Keratinocyte (primary cell): Measurements from ENCODE around the gene SMARCD2. TPM values are rescaled to one million over a fixed set of nuclear protein-coding genes. Genes with fewer than 3 reads are reported as not detected.

Experiments
- DNase-seq: peaks from one replicate; pipeline ENCODE4 v3.0.0-alpha.2; 2011; ENCODE audit warnings: low read depth, missing footprints, low spot score
- FAIRE-seq: peaks from 2 replicates; lab custom pipeline; 2011; peaks lifted over from hg19 to GRCh38; lab: Jason Lieb, UNC
- H2AFZ ChIP-seq: 2 replicates; pipeline ENCODE4 v1.6.0; 2012; ENCODE audit warnings: low read length, control low read depth, inconsistent platforms; ENCODE audit not compliant: control insufficient read depth
- H3K27ac ChIP-seq: 2 replicates; pipeline ENCODE4 v1.5.1; 2011; ENCODE audit warnings: low read length; ENCODE audit not compliant: control insufficient read depth, insufficient read depth
- H3K27me3 ChIP-seq: 3 replicates; pipeline ENCODE4 v1.6.0; 2011; ENCODE audit warnings: low read length; ENCODE audit not compliant: control insufficient read depth, insufficient read depth; ENCODE audit errors: extremely low read depth
- H3K36me3 ChIP-seq, 2 experiments: 2 replicates in 1 of 2; 3 replicates in 1 of 2; pipeline ENCODE4 v1.5.1; 2011; ENCODE audit warnings: low read length in 2 of 2, mild to moderate bottlenecking in 1 of 2; ENCODE audit not compliant: control insufficient read depth in 2 of 2, insufficient read depth in 2 of 2; ENCODE audit errors: extremely low read depth in 1 of 2
- H3K4me1 ChIP-seq: 3 replicates; pipeline ENCODE4 v1.5.1; 2011; ENCODE audit warnings: low read length; ENCODE audit not compliant: control insufficient read depth, insufficient read depth; ENCODE audit errors: extremely low read depth
- H3K4me2 ChIP-seq: 3 replicates; pipeline ENCODE4 v1.6.0; 2011; ENCODE audit warnings: low read depth, low read length; ENCODE audit not compliant: control insufficient read depth, insufficient read depth; ENCODE audit errors: extremely low read depth
- H3K4me3 ChIP-seq, 3 experiments: fragments of 200-600 bp in 1 of 3; sonication (generic) in 1 of 3; 2 replicates in 2 of 3; 3 replicates in 1 of 3; pipeline ENCODE4 v1.5.1; 2011 to 2016; ENCODE audit warnings: low read length in 3 of 3, mild to moderate bottlenecking in 3 of 3, control low read depth in 2 of 3, inconsistent platforms in 1 of 3, low read depth in 1 of 3, mixed read lengths in 1 of 3, mixed run types in 1 of 3, moderate library complexity in 1 of 3; ENCODE audit not compliant: control insufficient read depth in 2 of 3, insufficient read depth in 2 of 3; ENCODE audit errors: extremely low read depth in 1 of 3
- H3K79me2 ChIP-seq: 2 replicates; pipeline ENCODE4 v1.6.0; 2012; ENCODE audit warnings: low read length; ENCODE audit not compliant: control insufficient read depth, insufficient read depth
- H3K9ac ChIP-seq: 3 replicates; pipeline ENCODE4 v1.6.0; 2011; ENCODE audit warnings: low read length; ENCODE audit not compliant: control insufficient read depth, insufficient read depth; ENCODE audit errors: extremely low read depth
- H3K9me1 ChIP-seq: 3 replicates; pipeline ENCODE4 v1.6.0; 2011; ENCODE audit warnings: low read length; ENCODE audit not compliant: control insufficient read depth, insufficient read depth; ENCODE audit errors: extremely low read depth
- H3K9me3 ChIP-seq: 2 replicates; pipeline ENCODE4 v1.5.1; 2012; ENCODE audit warnings: low read depth, low read length; ENCODE audit not compliant: control insufficient read depth
- H4K20me1 ChIP-seq: 3 replicates; pipeline ENCODE4 v1.6.0; 2011; ENCODE audit warnings: low read length; ENCODE audit not compliant: control insufficient read depth, insufficient read depth; ENCODE audit errors: extremely low read depth
- EZH2 ChIP-seq: IDR thresholded peaks from one replicate; pipeline ENCODE4 v1.6.1; 2012; ENCODE audit warnings: inconsistent platforms, mild to moderate bottlenecking, low read length, moderate library complexity
- dilution Hi-C: fragments of 300-500 bp; cut with MboI; formaldehyde crosslinking; loops from one replicate; pipeline ENCODE4 v1.7.0; 2020; ENCODE audit warnings: low sequenced_read_pairs; ENCODE audit not compliant: extremely low pct_ligation_motif_present
- polyA plus RNA-seq, 5 experiments: library from polyadenylated mRNA; depleted of rRNA in 3 of 5; stranded (reverse) in 3 of 5; stranded (forward) in 1 of 5; unstranded in 1 of 5; fragments of >200 nt; gene quantifications; 1 replicate in 1 of 5; 2 replicates in 3 of 5; 3 replicates in 1 of 5; pipeline versions ENCODE4 v1.2.1 to v1.2.3, GENCODE V29; 2011 to 2012; ENCODE audit warnings: missing spikeins in 2 of 5, low read depth in 1 of 5, low replicate concordance in 1 of 5
- TF ChIP-seq, protein P1 (sequence below), 3 experiments: IDR thresholded peaks in 1 of 3; conservative IDR thresholded peaks in 1 of 3; optimal IDR thresholded peaks in 1 of 3; 2 replicates in 2 of 3; 3 replicates in 1 of 3; pipeline versions ENCODE3 to v1.5.1; 2011; ENCODE audit warnings: low read length in 3 of 3, mild to moderate bottlenecking in 3 of 3, moderate library complexity in 2 of 3, control low read depth in 1 of 3, inconsistent platforms in 1 of 3; ENCODE audit not compliant: insufficient read depth in 2 of 3; ENCODE audit errors: extremely low read depth in 1 of 3

SMARCD2 gene
- polyA plus RNA-seq, 1 donor (not counting 4 experiments of a cell fraction or from before 2014, with no cell fraction given) = 86.3 TPM

GRCh38 chr17:63792055-63792729 is 50.3 kb downstream of the SMARCD2 start:
- peak overlapping the region; percentile 26 for H3K27ac ChIP-seq
- H3K9me3 ChIP-seq = no peaks in the 10 kb centered on the region
- H3K4me1 ChIP-seq = peaks cover 17% of the 10 kb centered on the region
- H3K4me3 ChIP-seq = peak overlapping the region in 1 of 3 experiments; percentile 15
- no peaks in the 10 kb centered on the region for H3K9me1 ChIP-seq
- dilution Hi-C loops = no loop called here
- H3K4me2 ChIP-seq = peak overlapping the region; percentile 59
- peaks cover 16 to 44% of the 10 kb centered on the region in 2 experiments for H3K36me3 ChIP-seq
- FAIRE-seq (peak; percentile 41), DNase-seq (no peak)
- no peak overlapping the region for H3K9ac ChIP-seq
- TF ChIP-seq, protein P1, sequence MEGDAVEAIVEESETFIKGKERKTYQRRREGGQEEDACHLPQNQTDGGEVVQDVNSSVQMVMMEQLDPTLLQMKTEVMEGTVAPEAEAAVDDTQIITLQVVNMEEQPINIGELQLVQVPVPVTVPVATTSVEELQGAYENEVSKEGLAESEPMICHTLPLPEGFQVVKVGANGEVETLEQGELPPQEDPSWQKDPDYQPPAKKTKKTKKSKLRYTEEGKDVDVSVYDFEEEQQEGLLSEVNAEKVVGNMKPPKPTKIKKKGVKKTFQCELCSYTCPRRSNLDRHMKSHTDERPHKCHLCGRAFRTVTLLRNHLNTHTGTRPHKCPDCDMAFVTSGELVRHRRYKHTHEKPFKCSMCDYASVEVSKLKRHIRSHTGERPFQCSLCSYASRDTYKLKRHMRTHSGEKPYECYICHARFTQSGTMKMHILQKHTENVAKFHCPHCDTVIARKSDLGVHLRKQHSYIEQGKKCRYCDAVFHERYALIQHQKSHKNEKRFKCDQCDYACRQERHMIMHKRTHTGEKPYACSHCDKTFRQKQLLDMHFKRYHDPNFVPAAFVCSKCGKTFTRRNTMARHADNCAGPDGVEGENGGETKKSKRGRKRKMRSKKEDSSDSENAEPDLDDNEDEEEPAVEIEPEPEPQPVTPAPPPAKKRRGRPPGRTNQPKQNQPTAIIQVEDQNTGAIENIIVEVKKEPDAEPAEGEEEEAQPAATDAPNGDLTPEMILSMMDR (optimal IDR thresholded peaks at IDR 0.05 in 1 of 3, IDR thresholded peaks at IDR 0.05 in 1 of 3, conservative IDR thresholded peaks at IDR 0.05 in 1 of 3; ENCODE audit: extremely low read depth in 1 of 3, insufficient read depth in 2 of 3, low read length in 3 of 3) = peak in 1 of 3 experiments; percentile 8
- no peak for TF ChIP-seq EZH2
- H3K79me2 ChIP-seq = peaks cover 73% of the 10 kb centered on the region
- H2AFZ ChIP-seq = no peak overlapping the region
- H3K27me3 ChIP-seq = no peaks in the 10 kb centered on the region
- no peaks in the 10 kb centered on the region for H4K20me1 ChIP-seq

GRCh38 chr17:63790057-63790456 is 52.4 kb downstream of the SMARCD2 start:
- Histone ChIP-seq H3K36me3 (peaks cover 14 to 31% of the 10 kb centered on the region in 2 experiments), H3K27me3 (no peaks in the 10 kb centered on the region), H3K4me3 (no peak overlapping the region), H3K4me2 (no peak overlapping the region), H3K27ac (peak overlapping the region; percentile 24), H3K79me2 (peaks cover 70% of the 10 kb centered on the region), H3K4me1 (peaks cover 39% of the 10 kb centered on the region), H3K9me3 (no peaks in the 10 kb centered on the region), H4K20me1 (no peaks in the 10 kb centered on the region), H3K9ac (no peak overlapping the region), H3K9me1 (no peaks in the 10 kb centered on the region), H2AFZ (no peak overlapping the region)
- FAIRE-seq = no peak
- TF ChIP-seq EZH2 = no peak
- TF ChIP-seq, protein P1 (optimal IDR thresholded peaks at IDR 0.05 in 1 of 3, IDR thresholded peaks at IDR 0.05 in 1 of 3, conservative IDR thresholded peaks at IDR 0.05 in 1 of 3; ENCODE audit: extremely low read depth in 1 of 3, insufficient read depth in 2 of 3, low read length in 3 of 3) = no peak
- dilution Hi-C loops = no loop called here
- DNase-seq = no peak
